HL-60/S4 (cell line): ENCODE results near the gene CLK3.

Source experiments
- in situ Hi-C: fragments of 300-500 bp; cut with MboI; formaldehyde crosslinking; loops from 2 replicates; pipeline ENCODE4 v1.14.3; 2022; ENCODE audit warnings: low sequenced_read_pairs

CLK3 gene

GRCh38 chr15:74620636-74621545 is 5.3 kb downstream of the CLK3 start:
- in situ Hi-C loops, result loop anchor here (10.0 kb wide), 1 partner anchor 236 kb away; no protein-coding TSS in a partner anchor

- in situ Hi-C loops, result loop anchor here (10.0 kb wide), 1 partner anchor 237 kb away; no protein-coding TSS in a partner anchor
Measured at GRCh38 chr15:74621546-74621920, 5.9 kb downstream of the CLK3 start.

- in situ Hi-C loops, result loop anchor here (10.0 kb wide), 1 partner anchor 237 kb away; no protein-coding TSS in a partner anchor
Measured at GRCh38 chr15:74621936-74622335, 6.3 kb downstream of the CLK3 start.

- in situ Hi-C loops, result loop anchor here (10.0 kb wide), 1 partner anchor 238 kb away; no protein-coding TSS in a partner anchor
Measured at GRCh38 chr15:74622758-74623157, 7.1 kb downstream of the CLK3 start.

- in situ Hi-C loops, result loop anchor here (10.0 kb wide), 1 partner anchor 239 kb away; no protein-coding TSS in a partner anchor
Measured at GRCh38 chr15:74624020-74624602, 8.5 kb downstream of the CLK3 start.

GRCh38 chr15:74625693-74626092 is 10.1 kb downstream of the CLK3 start:
- in situ Hi-C loops, result loop anchor here (10.0 kb wide), 1 partner anchor 241 kb away; no protein-coding TSS in a partner anchor

GRCh38 chr15:74626336-74626735 is 10.7 kb downstream of the CLK3 start:
- in situ Hi-C loops, result loop anchor here (10.0 kb wide), 1 partner anchor 242 kb away; no protein-coding TSS in a partner anchor

- in situ Hi-C loops, result loop anchor here (10.0 kb wide), 1 partner anchor 242 kb away; no protein-coding TSS in a partner anchor
Measured at GRCh38 chr15:74626752-74627692, 11.4 kb downstream of the CLK3 start.

GRCh38 chr15:74627766-74628165 is 12.1 kb downstream of the CLK3 start:
- in situ Hi-C loops, result loop anchor here (10.0 kb wide), 1 partner anchor 243 kb away; no protein-coding TSS in a partner anchor

- in situ Hi-C loops, result loop anchor here (10.0 kb wide), 1 partner anchor 243 kb away; no protein-coding TSS in a partner anchor
Measured at GRCh38 chr15:74628199-74628598, 12.6 kb downstream of the CLK3 start.

GRCh38 chr15:74628949-74629348 is 13.3 kb downstream of the CLK3 start:
- in situ Hi-C loops, result loop anchor here (10.0 kb wide), 1 partner anchor 244 kb away; no protein-coding TSS in a partner anchor

GRCh38 chr15:74629696-74630095 is 14.1 kb downstream of the CLK3 start:
- in situ Hi-C loops, result loop anchor here (10.0 kb wide), 2 partner anchors 135 to 245 kb away; no protein-coding TSS in a partner anchor

- in situ Hi-C loops, result loop anchor here (10.0 kb wide), 1 partner anchor 134 kb away; no protein-coding TSS in a partner anchor
Measured at GRCh38 chr15:74630284-74631086, 14.8 kb downstream of the CLK3 start.

- in situ Hi-C loops, result loop anchor here (10.0 kb wide), 1 partner anchor 134 kb away; no protein-coding TSS in a partner anchor
Measured at GRCh38 chr15:74631087-74631385, 15.4 kb downstream of the CLK3 start.

GRCh38 chr15:74631408-74631807 is 15.8 kb downstream of the CLK3 start:
- in situ Hi-C loops, result loop anchor here (10.0 kb wide), 1 partner anchor 133 kb away; no protein-coding TSS in a partner anchor

- in situ Hi-C loops, result loop anchor here (10.0 kb wide), 1 partner anchor 133 kb away; no protein-coding TSS in a partner anchor
Measured at GRCh38 chr15:74631935-74632560, 16.4 kb downstream of the CLK3 start.

GRCh38 chr15:74632601-74633000 is 17.0 kb downstream of the CLK3 start:
- in situ Hi-C loops, result loop anchor here (10.0 kb wide), 1 partner anchor 132 kb away; no protein-coding TSS in a partner anchor

GRCh38 chr15:74633781-74634180 is 18.1 kb downstream of the CLK3 start:
- in situ Hi-C loops, result loop anchor here (10.0 kb wide), 1 partner anchor 131 kb away; no protein-coding TSS in a partner anchor

GRCh38 chr15:74635228-74635627 is 19.6 kb downstream of the CLK3 start:
- in situ Hi-C loops, result loop anchor here (10.0 kb wide), 1 partner anchor 130 kb away; no protein-coding TSS in a partner anchor
